Measurements from ENCODE around the gene JUNB. TPM values are rescaled to one million over a fixed set of nuclear protein-coding genes. Genes with fewer than 3 reads are reported as not detected.

The JUNB gene
- total and polyA plus RNA-seq, 2 of the 13 experiments (the other 11 are each of a cell fraction or from before 2014, with no cell fraction given): 7.7 to 8.2 TPM

DNA sequence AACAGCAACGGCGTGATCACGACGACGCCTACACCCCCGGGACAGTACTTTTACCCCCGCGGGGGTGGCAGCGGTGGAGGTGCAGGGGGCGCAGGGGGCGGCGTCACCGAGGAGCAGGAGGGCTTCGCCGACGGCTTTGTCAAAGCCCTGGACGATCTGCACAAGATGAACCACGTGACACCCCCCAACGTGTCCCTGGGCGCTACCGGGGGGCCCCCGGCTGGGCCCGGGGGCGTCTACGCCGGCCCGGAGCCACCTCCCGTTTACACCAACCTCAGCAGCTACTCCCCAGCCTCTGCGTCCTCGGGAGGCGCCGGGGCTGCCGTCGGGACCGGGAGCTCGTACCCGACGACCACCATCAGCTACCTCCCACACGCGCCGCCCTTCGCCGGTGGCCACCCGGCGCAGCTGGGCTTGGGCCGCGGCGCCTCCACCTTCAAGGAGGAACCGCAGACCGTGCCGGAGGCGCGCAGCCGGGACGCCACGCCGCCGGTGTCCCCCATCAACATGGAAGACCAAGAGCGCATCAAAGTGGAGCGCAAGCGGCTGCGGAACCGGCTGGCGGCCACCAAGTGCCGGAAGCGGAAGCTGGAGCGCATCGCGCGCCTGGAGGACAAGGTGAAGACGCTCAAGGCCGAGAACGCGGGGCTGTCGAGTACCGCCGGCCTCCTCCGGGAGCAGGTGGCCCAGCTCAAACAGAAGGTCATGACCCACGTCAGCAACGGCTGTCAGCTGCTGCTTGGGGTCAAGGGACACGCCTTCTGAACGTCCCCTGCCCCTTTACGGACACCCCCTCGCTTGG lies 966 bp downstream of the JUNB start (continued):
- TF ChIP-seq MZF1 (CRISPR knock-in tag; IDR thresholded peaks at IDR 0.05; ENCODE audit: borderline replicate concordance) (peak; percentile 79; the same call in 1 of the 2 replicates), HNRNPUL1 (IDR thresholded peaks at IDR 0.05; ENCODE audit: low read depth, low read length) (no peak), ARNT (IDR thresholded peaks at IDR 0.05) (no peak), DPF2 (CRISPR knock-in tag; IDR thresholded peaks at IDR 0.05; ENCODE audit: borderline replicate concordance, low read depth) (0 out of 2 replicates have a peak, but pooled peaks have one; percentile 6), POLR2G (IDR thresholded peaks at IDR 0.05; ENCODE audit: low read depth, low read length) (peak; percentile 50; the same call in 1 of the 2 replicates), SP1 (IDR thresholded peaks at IDR 0.05) (no peak), SP1 (CRISPR knock-in tag; IDR thresholded peaks at IDR 0.05) (no peak), NR2C2 (CRISPR knock-in tag; IDR thresholded peaks at IDR 0.05; ENCODE audit: borderline replicate concordance) (peak; percentile 91), CAMTA2 (CRISPR knock-in tag; IDR thresholded peaks at IDR 0.05; ENCODE audit: borderline replicate concordance) (no peak), CCDC6 (CRISPR knock-in tag; IDR thresholded peaks at IDR 0.05) (peak; percentile 58), PHF8 (CRISPR knock-in tag; IDR thresholded peaks at IDR 0.05) (peak; percentile 63), ZNF343 (CRISPR knock-in tag; IDR thresholded peaks at IDR 0.05) (no peak), ZNF563 (CRISPR knock-in tag; IDR thresholded peaks at IDR 0.05) (no peak), ZFX (CRISPR knock-in tag; IDR thresholded peaks at IDR 0.05; ENCODE audit: low read depth) (peak; percentile 72), SMAD9 (CRISPR knock-in tag; IDR thresholded peaks at IDR 0.05) (no peak), ZNF616 (CRISPR knock-in tag; IDR thresholded peaks at IDR 0.05; ENCODE audit: low read depth) (no peak), TBP (CRISPR knock-in tag; IDR thresholded peaks at IDR 0.05) (no peak), MAF1 (CRISPR knock-in tag; IDR thresholded peaks at IDR 0.05; ENCODE audit: borderline replicate concordance) (no peak)
- TF ChIP-seq, protein P1, sequence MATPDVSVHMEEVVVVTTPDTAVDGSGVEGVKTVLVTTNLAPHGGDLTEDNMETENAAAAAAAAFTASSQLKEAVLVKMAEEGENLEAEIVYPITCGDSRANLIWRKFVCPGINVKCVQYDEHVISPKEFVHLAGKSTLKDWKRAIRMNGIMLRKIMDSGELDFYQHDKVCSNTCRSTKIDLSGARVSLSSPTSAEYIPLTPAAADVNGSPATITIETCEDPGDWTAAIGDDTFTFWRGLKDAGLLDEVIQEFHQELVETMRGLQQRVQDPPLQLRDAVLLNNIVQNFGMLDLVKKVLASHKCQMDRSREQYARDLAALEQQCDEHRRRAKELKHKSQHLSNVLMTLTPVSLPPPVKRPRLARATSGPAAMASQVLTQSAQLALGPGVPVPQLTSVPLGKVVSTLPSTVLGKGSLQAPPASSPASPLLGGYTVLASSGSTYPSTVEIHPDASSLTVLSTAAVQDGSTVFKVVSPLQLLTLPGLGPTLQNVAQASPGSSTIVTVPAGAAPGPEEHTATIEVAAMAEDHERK (CRISPR knock-in tag; IDR thresholded peaks at IDR 0.05; ENCODE audit: low read depth): no peak
- TF ChIP-seq, protein P2, sequence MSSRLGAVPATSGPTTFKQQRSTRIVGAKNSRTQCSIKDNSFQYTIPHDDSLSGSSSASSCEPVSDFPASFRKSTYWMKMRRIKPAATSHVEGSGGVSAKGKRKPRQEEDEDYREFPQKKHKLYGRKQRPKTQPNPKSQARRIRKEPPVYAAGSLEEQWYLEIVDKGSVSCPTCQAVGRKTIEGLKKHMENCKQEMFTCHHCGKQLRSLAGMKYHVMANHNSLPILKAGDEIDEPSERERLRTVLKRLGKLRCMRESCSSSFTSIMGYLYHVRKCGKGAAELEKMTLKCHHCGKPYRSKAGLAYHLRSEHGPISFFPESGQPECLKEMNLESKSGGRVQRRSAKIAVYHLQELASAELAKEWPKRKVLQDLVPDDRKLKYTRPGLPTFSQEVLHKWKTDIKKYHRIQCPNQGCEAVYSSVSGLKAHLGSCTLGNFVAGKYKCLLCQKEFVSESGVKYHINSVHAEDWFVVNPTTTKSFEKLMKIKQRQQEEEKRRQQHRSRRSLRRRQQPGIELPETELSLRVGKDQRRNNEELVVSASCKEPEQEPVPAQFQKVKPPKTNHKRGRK (CRISPR knock-in tag; IDR thresholded peaks at IDR 0.05): no peak
- TF ChIP-seq, protein P3, sequence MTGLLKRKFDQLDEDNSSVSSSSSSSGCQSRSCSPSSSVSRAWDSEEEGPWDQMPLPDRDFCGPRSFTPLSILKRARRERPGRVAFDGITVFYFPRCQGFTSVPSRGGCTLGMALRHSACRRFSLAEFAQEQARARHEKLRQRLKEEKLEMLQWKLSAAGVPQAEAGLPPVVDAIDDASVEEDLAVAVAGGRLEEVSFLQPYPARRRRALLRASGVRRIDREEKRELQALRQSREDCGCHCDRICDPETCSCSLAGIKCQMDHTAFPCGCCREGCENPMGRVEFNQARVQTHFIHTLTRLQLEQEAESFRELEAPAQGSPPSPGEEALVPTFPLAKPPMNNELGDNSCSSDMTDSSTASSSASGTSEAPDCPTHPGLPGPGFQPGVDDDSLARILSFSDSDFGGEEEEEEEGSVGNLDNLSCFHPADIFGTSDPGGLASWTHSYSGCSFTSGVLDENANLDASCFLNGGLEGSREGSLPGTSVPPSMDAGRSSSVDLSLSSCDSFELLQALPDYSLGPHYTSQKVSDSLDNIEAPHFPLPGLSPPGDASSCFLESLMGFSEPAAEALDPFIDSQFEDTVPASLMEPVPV (CRISPR knock-in tag; IDR thresholded peaks at IDR 0.05): 0 out of 2 replicates have a peak, but pooled peaks have one; percentile 64
- TF ChIP-seq, protein P4, sequence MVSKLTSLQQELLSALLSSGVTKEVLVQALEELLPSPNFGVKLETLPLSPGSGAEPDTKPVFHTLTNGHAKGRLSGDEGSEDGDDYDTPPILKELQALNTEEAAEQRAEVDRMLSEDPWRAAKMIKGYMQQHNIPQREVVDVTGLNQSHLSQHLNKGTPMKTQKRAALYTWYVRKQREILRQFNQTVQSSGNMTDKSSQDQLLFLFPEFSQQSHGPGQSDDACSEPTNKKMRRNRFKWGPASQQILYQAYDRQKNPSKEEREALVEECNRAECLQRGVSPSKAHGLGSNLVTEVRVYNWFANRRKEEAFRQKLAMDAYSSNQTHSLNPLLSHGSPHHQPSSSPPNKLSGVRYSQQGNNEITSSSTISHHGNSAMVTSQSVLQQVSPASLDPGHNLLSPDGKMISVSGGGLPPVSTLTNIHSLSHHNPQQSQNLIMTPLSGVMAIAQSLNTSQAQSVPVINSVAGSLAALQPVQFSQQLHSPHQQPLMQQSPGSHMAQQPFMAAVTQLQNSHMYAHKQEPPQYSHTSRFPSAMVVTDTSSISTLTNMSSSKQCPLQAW (CRISPR knock-in tag; IDR thresholded peaks at IDR 0.05): no peak
- TF ChIP-seq, protein P5, sequence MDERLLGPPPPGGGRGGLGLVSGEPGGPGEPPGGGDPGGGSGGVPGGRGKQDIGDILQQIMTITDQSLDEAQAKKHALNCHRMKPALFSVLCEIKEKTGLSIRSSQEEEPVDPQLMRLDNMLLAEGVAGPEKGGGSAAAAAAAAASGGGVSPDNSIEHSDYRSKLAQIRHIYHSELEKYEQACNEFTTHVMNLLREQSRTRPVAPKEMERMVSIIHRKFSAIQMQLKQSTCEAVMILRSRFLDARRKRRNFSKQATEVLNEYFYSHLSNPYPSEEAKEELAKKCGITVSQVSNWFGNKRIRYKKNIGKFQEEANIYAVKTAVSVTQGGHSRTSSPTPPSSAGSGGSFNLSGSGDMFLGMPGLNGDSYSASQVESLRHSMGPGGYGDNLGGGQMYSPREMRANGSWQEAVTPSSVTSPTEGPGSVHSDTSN (CRISPR knock-in tag; IDR thresholded peaks at IDR 0.05): no peak

Measured in HepG2 (cell line).